ENCODE measurements around the gene SH3RF2.

- TF ChIP-seq POLR2AphosphoS5 (IDR thresholded peaks at IDR 0.05; ENCODE audit: borderline replicate concordance, low read depth, low read length): no peak
- TF ChIP-seq EZH2 (IDR thresholded peaks at IDR 0.05): no peak
Measured at GRCh38 chr5:146042628-146043279, 106.4 kb downstream of the SH3RF2 start.
